Skeletal muscle cell (primary cell): Measurements from ENCODE around the gene YIF1B.

Experiments
- DNase-seq: peaks from one replicate; pipeline ENCODE4 v3.0.0-alpha.2; 2010; ENCODE audit warnings: low read depth
- H3K4me3 ChIP-seq: 2 replicates; pipeline ENCODE4 v1.5.1; 2011; ENCODE audit warnings: low read depth, mild to moderate bottlenecking, control low read depth, low read length, moderate library complexity

The YIF1B gene

GRCh38 chr19:38281811-38282566 is 33.8 kb downstream of the YIF1B start:
- no peak overlapping the region for H3K4me3 ChIP-seq
- no peak for DNase-seq

GRCh38 chr19:38280030-38280921 is 35.5 kb downstream of the YIF1B start:
- no peak overlapping the region for H3K4me3 ChIP-seq
- DNase-seq: no peak

GRCh38 chr19:38278751-38279150 is 37.0 kb downstream of the YIF1B start:
- no peak overlapping the region for H3K4me3 ChIP-seq
- DNase-seq: no peak

GRCh38 chr19:38277969-38278680 is 37.6 kb downstream of the YIF1B start:
- no peak overlapping the region for H3K4me3 ChIP-seq
- no peak for DNase-seq

- H3K4me3 ChIP-seq: no peak overlapping the region
- no peak for DNase-seq
These were observed 38.2 kb downstream of the YIF1B start for GRCh38 chr19:38277549-38277948.

GRCh38 chr19:38276942-38277517 is 38.7 kb downstream of the YIF1B start:
- H3K4me3 ChIP-seq: no peak overlapping the region

GRCh38 chr19:38274739-38275138 is 41.0 kb downstream of the YIF1B start:
- no peak overlapping the region for H3K4me3 ChIP-seq
- no peak for DNase-seq

More at GRCh38 chr19:38276942-38277517, 38.7 kb downstream of the YIF1B start:
- DNase-seq: no peak

GRCh38 chr19:38273499-38273898 is 42.2 kb downstream of the YIF1B start:
- H3K4me3 ChIP-seq: no peak overlapping the region
- no peak for DNase-seq

GRCh38 chr19:38270587-38271167 is 45.1 kb downstream of the YIF1B start:
- DNase-seq: no peak
- no peak overlapping the region for H3K4me3 ChIP-seq

GRCh38 chr19:38268539-38268938 is 47.2 kb downstream of the YIF1B start:
- no peak overlapping the region for H3K4me3 ChIP-seq
- DNase-seq: no peak

- no peak overlapping the region for H3K4me3 ChIP-seq
- DNase-seq: no peak
These were observed 47.8 kb downstream of the YIF1B start for GRCh38 chr19:38267761-38268483.

GRCh38 chr19:38266981-38267597 is 48.7 kb downstream of the YIF1B start:
- H3K4me3 ChIP-seq: no peak overlapping the region
- DNase-seq: no peak

GRCh38 chr19:38265921-38266429 is 49.8 kb downstream of the YIF1B start:
- no peak for DNase-seq
- H3K4me3 ChIP-seq: no peak overlapping the region

- no peak for DNase-seq
- H3K4me3 ChIP-seq: no peak overlapping the region
These were observed 50.4 kb downstream of the YIF1B start for GRCh38 chr19:38265213-38265861.

GRCh38 chr19:38264486-38265212 is 51.1 kb downstream of the YIF1B start, which contains the start of gene SPINT2:
Gene SPINT2 (plus strand): TSS chr19:38264573. CDS start chr19:38264893, 320 bp downstream.
- H3K4me3 ChIP-seq: peak within 1 kb of the TSS; percentile 42
- DNase-seq: no peak

GRCh38 chr19:38263689-38264485 is 51.9 kb downstream of the YIF1B start:
- DNase-seq: no peak
- H3K4me3 ChIP-seq: peak overlapping the region; percentile 42
